ENCODE results near the gene EPN3.

Gene EPN3

DNA sequence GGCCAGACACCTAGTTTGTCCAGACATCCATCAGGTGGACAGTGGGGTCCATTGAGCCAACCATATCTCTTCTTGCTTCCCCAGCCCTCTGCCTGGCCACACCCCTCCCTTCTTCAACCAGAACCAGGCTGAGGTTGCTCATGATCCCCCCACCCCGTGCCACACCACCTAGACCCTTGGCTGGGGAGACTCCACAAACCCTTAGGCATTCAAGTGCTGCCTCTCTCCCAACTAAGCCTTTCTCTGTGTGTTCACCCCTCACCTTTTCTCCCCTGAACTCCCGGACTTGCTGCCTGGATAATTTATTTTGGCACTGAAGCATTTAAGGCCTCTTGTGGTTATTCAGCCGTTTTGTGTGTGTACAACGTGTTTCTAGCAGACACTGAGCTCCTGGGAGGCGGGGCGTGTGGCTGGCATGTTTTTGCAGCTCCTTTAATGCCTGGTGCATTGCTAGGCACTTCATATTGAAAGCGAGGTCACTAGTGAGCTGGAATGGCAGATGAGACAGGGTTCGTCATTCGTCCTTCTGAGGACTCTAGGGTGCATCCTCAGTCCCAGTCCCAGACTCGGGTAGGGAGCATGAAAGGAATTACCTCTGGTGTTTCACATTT, 56.7 kb downstream of the EPN3 start:
- no peak for DNase-seq (ENCODE audit: low read depth in 2 of 2)

DNA sequence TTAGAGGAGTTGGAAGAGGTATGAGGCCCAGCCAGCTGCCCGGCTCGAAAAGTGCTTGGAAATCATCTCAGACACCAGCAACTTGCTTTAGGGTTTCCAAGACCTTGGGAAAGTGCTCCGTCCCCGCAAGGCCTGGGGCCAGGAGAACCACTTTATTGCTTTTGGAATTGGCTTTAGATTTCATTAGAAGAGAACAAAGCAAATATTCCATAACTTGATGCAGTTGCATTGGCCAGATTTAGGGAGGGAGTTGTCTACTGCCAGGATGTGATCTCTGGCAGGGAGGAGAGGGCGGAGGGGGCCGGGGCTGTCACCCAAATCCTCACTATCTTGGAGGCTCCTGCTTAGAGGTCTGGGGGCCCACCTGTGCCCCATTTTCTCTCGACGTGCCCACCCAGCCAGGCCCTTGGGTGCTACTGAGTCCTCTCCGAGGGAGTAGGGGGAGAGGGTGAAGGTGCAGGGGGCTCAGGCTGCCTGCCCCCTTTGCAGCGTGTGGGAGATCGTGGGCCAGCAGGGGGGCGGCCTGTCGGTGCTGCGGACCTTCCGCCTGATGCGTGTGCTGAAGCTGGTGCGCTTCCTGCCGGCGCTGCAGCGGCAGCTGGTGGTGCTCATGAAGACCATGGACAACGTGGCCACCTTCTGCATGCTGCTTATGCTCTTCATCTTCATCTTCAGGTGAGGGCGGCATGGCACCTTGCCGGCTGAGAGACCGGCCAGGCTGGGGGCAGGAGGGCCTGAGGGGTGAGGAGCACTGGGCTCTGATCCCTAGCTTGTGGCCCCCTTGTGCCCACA, 58.6 kb downstream of the EPN3 start:
- DNase-seq (ENCODE audit: low read depth in 2 of 2) = no peak

DNA sequence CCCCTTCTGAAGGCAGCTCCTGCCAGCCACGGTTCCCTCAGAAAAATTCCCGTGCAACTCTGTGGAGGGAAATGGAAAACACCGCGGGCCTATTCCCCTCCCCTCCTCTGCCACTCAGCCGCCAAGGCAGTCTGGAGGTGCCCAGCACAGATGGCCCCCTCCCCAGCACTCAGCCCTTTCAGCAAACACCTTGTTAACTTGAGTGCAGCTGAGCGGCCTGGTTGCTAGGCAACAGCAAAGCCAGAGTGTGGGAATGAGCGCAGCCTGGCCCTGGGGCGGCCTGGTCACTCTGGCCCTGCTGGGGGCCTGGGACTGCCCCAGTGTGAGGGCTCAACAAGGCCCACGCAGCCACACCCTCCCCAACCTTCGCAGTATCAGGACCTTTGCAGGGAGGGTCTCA, 60.8 kb downstream of the EPN3 start:
- DNase-seq (ENCODE audit: low read depth in 2 of 2) = no peak

All from stimulated activated CD8-positive, alpha-beta memory T cell treated with anti-CD3 and anti-CD28 coated beads, Interleukin-2, amount 100 ng/mL, for 48 hours (primary cell).